A549 treated with ZK216348 at 1 μM for 4 hours (cell line): ENCODE results near the gene GRIK4. TPM values are rescaled to one million over a fixed set of nuclear protein-coding genes. Genes with fewer than 3 reads are reported as not detected.

Experiments
- total RNA-seq: library from RNA; stranded (reverse); fragments of 200-300 nt; extraction: Qiagen RNA extraction; gene quantifications from 5 replicates; pipeline ENCODE4 v1.2.3, GENCODE V29; 2022; ENCODE audit warnings: low read depth

Gene GRIK4, protein sequence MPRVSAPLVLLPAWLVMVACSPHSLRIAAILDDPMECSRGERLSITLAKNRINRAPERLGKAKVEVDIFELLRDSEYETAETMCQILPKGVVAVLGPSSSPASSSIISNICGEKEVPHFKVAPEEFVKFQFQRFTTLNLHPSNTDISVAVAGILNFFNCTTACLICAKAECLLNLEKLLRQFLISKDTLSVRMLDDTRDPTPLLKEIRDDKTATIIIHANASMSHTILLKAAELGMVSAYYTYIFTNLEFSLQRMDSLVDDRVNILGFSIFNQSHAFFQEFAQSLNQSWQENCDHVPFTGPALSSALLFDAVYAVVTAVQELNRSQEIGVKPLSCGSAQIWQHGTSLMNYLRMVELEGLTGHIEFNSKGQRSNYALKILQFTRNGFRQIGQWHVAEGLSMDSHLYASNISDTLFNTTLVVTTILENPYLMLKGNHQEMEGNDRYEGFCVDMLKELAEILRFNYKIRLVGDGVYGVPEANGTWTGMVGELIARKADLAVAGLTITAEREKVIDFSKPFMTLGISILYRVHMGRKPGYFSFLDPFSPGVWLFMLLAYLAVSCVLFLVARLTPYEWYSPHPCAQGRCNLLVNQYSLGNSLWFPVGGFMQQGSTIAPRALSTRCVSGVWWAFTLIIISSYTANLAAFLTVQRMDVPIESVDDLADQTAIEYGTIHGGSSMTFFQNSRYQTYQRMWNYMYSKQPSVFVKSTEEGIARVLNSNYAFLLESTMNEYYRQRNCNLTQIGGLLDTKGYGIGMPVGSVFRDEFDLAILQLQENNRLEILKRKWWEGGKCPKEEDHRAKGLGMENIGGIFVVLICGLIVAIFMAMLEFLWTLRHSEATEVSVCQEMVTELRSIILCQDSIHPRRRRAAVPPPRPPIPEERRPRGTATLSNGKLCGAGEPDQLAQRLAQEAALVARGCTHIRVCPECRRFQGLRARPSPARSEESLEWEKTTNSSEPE
- total RNA-seq = not detected in 5 replicates

DNA sequence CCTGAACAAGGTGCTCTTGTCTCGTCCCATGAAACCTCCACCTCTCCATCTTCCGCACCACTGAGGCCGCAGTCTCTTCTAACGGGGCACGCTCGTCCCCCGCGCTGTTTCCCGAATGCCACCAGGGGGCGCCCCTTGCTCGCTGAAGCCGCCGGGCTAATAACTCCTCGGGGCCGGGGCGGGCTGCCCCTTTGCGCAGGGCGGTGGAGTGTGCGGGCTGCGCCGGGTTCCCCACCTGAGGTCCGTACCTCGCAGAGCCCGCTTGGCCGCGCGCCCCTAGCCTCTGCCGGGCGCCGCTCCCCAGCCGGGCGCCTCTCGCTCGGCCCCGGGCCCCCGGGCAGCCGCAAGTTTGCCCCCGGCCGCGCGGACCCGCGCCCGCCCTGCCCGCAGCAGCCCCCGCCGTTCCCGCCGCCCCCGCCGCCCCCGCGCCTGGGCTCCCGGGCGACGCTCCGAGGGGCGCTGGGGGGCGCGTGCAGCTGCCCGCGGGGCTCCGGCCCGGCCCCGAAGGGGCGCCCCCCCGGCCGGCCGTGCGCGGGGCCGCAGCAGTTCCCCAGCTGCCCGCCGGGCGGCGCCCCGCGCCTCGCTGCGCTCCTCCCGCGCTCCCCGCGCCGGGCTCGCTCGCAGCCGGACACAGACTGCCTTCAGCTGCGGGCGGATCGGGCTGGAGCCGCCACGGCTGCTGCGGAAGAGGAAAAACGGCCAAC, at the start of gene GRIK4:
TSS of gene GRIK4 (plus strand) at position 633 of the 704 bp plus-strand sequence. CDS start 148,571 bp downstream, outside the sequence.

DNA sequence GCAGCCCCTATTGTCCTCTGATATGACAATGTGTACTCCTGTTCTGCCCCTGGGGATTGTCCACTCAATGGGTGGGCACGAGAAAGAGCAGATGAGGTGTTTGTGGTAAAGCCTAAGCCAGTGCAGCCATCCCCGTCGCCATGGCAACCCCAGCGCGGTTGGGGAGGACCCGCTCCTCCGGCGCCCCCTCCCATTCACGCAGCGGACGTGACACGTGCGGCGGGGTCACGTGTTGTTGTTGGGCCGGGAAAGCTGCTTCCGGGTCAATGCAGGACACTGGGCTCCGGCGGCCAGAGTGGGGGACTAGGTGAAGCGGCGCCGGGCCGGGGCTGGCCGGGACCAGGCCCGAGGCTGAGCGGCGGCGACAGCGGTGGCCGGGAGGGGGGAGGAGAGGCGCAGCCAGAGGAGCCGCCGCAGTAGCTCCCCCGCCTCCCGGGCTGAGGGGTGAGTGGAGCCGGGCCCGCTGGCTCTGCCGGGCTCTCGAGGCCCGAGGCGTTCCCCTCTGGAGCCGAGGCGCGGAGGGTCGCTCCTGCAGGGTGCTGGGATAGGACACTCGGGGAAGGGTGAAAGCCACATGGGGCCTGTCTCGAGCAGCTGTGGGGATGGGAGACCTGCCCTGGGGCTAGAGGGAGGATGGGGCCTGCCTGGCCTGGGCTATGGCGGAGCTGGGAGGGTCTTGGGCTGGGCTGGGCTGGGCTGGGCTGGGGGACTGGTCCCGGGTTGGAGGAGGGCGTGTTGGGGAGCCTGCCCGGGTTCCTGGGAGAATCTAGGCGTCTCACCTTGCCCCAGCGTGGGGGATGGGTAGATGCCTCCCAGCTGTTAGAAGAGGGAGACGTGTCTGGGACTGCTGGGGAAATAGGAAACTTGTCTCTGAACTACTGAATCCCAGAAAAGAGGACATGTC, 512.6 kb downstream of the GRIK4 start, which contains the start of gene TBCEL:
TSS of gene TBCEL (plus strand) at position 255 of the 904 bp plus-strand sequence. CDS start 21,589 bp downstream, outside the sequence.

Other genes with a start within 250 kb of the GRIK4 start
- 4.6 to 8.1 TPM (median 7.7 TPM) in 5 replicates for gene TLCD5, start 186.4 kb upstream of the GRIK4 start, total RNA-seq
- gene ARHGEF12, start 175.3 kb upstream of the GRIK4 start, total RNA-seq = 11.2 to 19.2 TPM (median 14.5 TPM) in 5 replicates